H9 (cell line): ENCODE measurements around the gene TSC22D1. TPM values are rescaled to one million over a fixed set of nuclear protein-coding genes. Genes with fewer than 3 reads are reported as not detected.

Experiments
- DNase-seq: peaks from one replicate; pipeline ENCODE4 v3.0.0-alpha.2; 2017
- H2AFZ ChIP-seq: one replicate; pipeline ENCODE4 v1.6.1; 2013; ENCODE audit warnings: mild to moderate bottlenecking, low read length, control low read depth, moderate library complexity
- H2AK5ac ChIP-seq: 2 replicates; pipeline ENCODE4 v1.6.1; 2013; ENCODE audit warnings: low read length, control low read depth, mixed read lengths; ENCODE audit not compliant: insufficient read length
- H2BK120ac ChIP-seq: one replicate; pipeline ENCODE4 v1.6.1; 2013; ENCODE audit warnings: low read depth, mild to moderate bottlenecking, low read length, control low read depth, inconsistent platforms; ENCODE audit not compliant: poor library complexity, severe bottlenecking
- H2BK12ac ChIP-seq: 2 replicates; pipeline ENCODE4 v1.6.1; 2013; ENCODE audit warnings: low read length, control low read depth, mixed read lengths, low read depth; ENCODE audit not compliant: insufficient read length
- H2BK15ac ChIP-seq: 2 replicates; pipeline ENCODE4 v1.6.1; 2013; ENCODE audit warnings: low read depth, low read length, control low read depth
- H2BK20ac ChIP-seq: one replicate; pipeline ENCODE4 v1.6.1; 2013; ENCODE audit warnings: low read depth, mild to moderate bottlenecking, low read length, control low read depth, inconsistent platforms; ENCODE audit not compliant: poor library complexity, severe bottlenecking
- H2BK5ac ChIP-seq: 2 replicates; pipeline ENCODE4 v1.6.1; 2013; ENCODE audit warnings: low read length, control low read depth, mixed read lengths; ENCODE audit not compliant: insufficient read length
- H3K14ac ChIP-seq: 2 replicates; pipeline ENCODE4 v1.6.1; 2013; ENCODE audit warnings: low read length, control low read depth; ENCODE audit not compliant: insufficient read depth
- H3K18ac ChIP-seq: 2 replicates; pipeline ENCODE4 v1.6.1; 2013; ENCODE audit warnings: low read depth, mild to moderate bottlenecking, mixed read lengths, low read length, control low read depth; ENCODE audit not compliant: insufficient read length
- H3K23ac ChIP-seq: 2 replicates; pipeline ENCODE4 v1.6.1; 2013; ENCODE audit warnings: low read length, control low read depth, mixed read lengths, low read depth; ENCODE audit not compliant: insufficient read length
- H3K23me2 ChIP-seq: 2 replicates; pipeline ENCODE4 v1.6.1; 2013; ENCODE audit warnings: low read depth, mild to moderate bottlenecking, mixed read lengths, low read length, control low read depth; ENCODE audit not compliant: insufficient read length, poor library complexity, severe bottlenecking
- H3K27ac ChIP-seq: 2 replicates; pipeline ENCODE4 v1.5.1; 2013; ENCODE audit warnings: low read length, control low read depth, mixed read lengths, low read depth; ENCODE audit not compliant: insufficient read length
- H3K27me3 ChIP-seq: 2 replicates; pipeline ENCODE4 v1.6.1; 2013; ENCODE audit warnings: low read length, control low read depth, inconsistent platforms; ENCODE audit not compliant: insufficient read depth
- H3K4ac ChIP-seq: 2 replicates; pipeline ENCODE4 v1.6.1; 2013; ENCODE audit warnings: low read depth, mild to moderate bottlenecking, control low read depth, inconsistent platforms, low read length, moderate library complexity
- H3K4me1 ChIP-seq: 2 replicates; pipeline ENCODE4 v1.6.1; 2013; ENCODE audit warnings: low read length, control low read depth, inconsistent platforms; ENCODE audit not compliant: insufficient read depth
- H3K4me2 ChIP-seq: 2 replicates; pipeline ENCODE4 v1.6.1; 2013; ENCODE audit warnings: low read length, control low read depth, mixed read lengths; ENCODE audit not compliant: insufficient read length, insufficient read depth
- H3K56ac ChIP-seq: 2 replicates; pipeline ENCODE4 v1.6.1; 2013; ENCODE audit warnings: low read depth, mild to moderate bottlenecking, mixed read lengths, low read length, control low read depth; ENCODE audit not compliant: insufficient read length
- H3K79me1 ChIP-seq: 2 replicates; pipeline ENCODE4 v1.6.1; 2013; ENCODE audit warnings: low read depth, mild to moderate bottlenecking, moderate library complexity, low read length, control low read depth, inconsistent platforms; ENCODE audit not compliant: insufficient read depth, poor library complexity, severe bottlenecking
- H3K79me2 ChIP-seq: 2 replicates; pipeline ENCODE4 v1.6.1; 2013; ENCODE audit warnings: low read length, control low read depth, inconsistent platforms; ENCODE audit not compliant: insufficient read depth
- H3K9ac ChIP-seq: 2 replicates; pipeline ENCODE4 v1.6.1; 2013; ENCODE audit warnings: low read length, control low read depth, mixed read lengths; ENCODE audit not compliant: insufficient read length; ENCODE audit errors: extremely low read depth
- H3K9me3 ChIP-seq: one replicate; pipeline ENCODE4 v1.6.1; 2013; ENCODE audit warnings: low read depth, low read length, inconsistent platforms; ENCODE audit not compliant: control insufficient read depth
- H3T11ph ChIP-seq: one replicate; pipeline ENCODE4 v1.6.1; 2013; ENCODE audit warnings: mild to moderate bottlenecking, low read length, control low read depth, inconsistent platforms
- H4K20me1 ChIP-seq: one replicate; pipeline ENCODE4 v1.6.1; 2013; ENCODE audit not compliant: control insufficient read depth, insufficient read length, insufficient read depth
- H4K5ac ChIP-seq: 2 replicates; pipeline ENCODE4 v1.6.1; 2013; ENCODE audit warnings: low read depth, mild to moderate bottlenecking, mixed read lengths, low read length, control low read depth; ENCODE audit not compliant: insufficient read length
- H4K8ac ChIP-seq: replicated peaks from 2 replicates; pipeline ENCODE4 v1.6.1; 2013; ENCODE audit warnings: low read length, control low read depth, mixed read lengths, low read depth; ENCODE audit not compliant: insufficient read length
- H4K91ac ChIP-seq: 2 replicates; pipeline ENCODE4 v1.6.1; 2013; ENCODE audit warnings: low read depth, mild to moderate bottlenecking, moderate library complexity, mixed read lengths, low read length, control low read depth; ENCODE audit not compliant: insufficient read length
- H3K27ac Mint-ChIP-seq, 3 experiments: 2 replicates in 2 of 3; 3 replicates in 1 of 3; pipeline ENCODE4 v1.8.0; 2020 to 2021; ENCODE audit warnings: mixed read lengths in 3 of 3, mild to moderate bottlenecking in 1 of 3, moderate library complexity in 1 of 3
- H3K27me3 Mint-ChIP-seq: 2 replicates; pipeline ENCODE4 v1.8.0; 2021; ENCODE audit warnings: low read depth, mild to moderate bottlenecking, moderate library complexity, mixed read lengths
- H3K36me3 Mint-ChIP-seq, 3 experiments: 2 replicates in 2 of 3; 3 replicates in 1 of 3; pipeline ENCODE4 v1.8.0; 2020 to 2021; ENCODE audit warnings: low read depth in 3 of 3, mixed read lengths in 3 of 3; ENCODE audit not compliant: insufficient read depth in 1 of 3
- H3K4me1 Mint-ChIP-seq, 2 experiments: 2 replicates each; pipeline ENCODE4 v1.8.0; 2020; ENCODE audit warnings: mixed read lengths in 2 of 2
- H3K4me3 Mint-ChIP-seq, 2 experiments: 2 replicates in 1 of 2; 3 replicates in 1 of 2; pipeline ENCODE4 v1.8.0; 2020 to 2021; ENCODE audit warnings: mild to moderate bottlenecking in 2 of 2, mixed read lengths in 2 of 2, moderate library complexity in 1 of 2
- H3K9me3 Mint-ChIP-seq, 2 experiments: 2 replicates in 1 of 2; 3 replicates in 1 of 2; pipeline ENCODE4 v1.8.0; 2020; ENCODE audit warnings: mild to moderate bottlenecking in 2 of 2, mixed read lengths in 2 of 2, moderate library complexity in 1 of 2
- WGBS: extraction: QIAGEN DNeasy Blood & Tissue Kit; methylation state at CpG from one replicate; pipeline ENCODE4 v1.1.7; 2013; ENCODE audit warnings: missing lambda C conversion rate, low lambda C conversion rate, mixed read lengths; ENCODE audit not compliant: insufficient read length; ENCODE audit errors: extremely low coverage; 5-methylcytosine and 5-hydroxymethylcytosine counted together
- total RNA-seq: library from RNA; stranded (reverse); gene quantifications from 2 replicates; pipeline ENCODE4 v1.2.1, GENCODE V29; 2021
- TF ChIP-seq, protein P1 (sequence below): fragments of 200-600 bp; sonication (generic); conservative IDR thresholded peaks from 3 replicates; pipeline ENCODE4 v1.8.0; 2021; ENCODE audit warnings: antibody characterized with exemption, mild to moderate bottlenecking

TSC22D1 gene
- total RNA-seq, 1 experiment from 2014 or later = 76.7 TPM

GRCh38 chr13:44504116-44504515, 72.0 kb downstream of the TSC22D1 start:
- H4K8ac ChIP-seq = no peak overlapping the region
- no peak overlapping the region for H3K14ac ChIP-seq
- no peak overlapping the region for H3K4me2 ChIP-seq
- H3K79me1 ChIP-seq = no peaks in the 10 kb centered on the region
- H2AK5ac ChIP-seq = no peak overlapping the region
- H3K18ac ChIP-seq = no peak overlapping the region
- H3K56ac ChIP-seq = no peak overlapping the region
- no peak overlapping the region for H3K4ac ChIP-seq
- Mint-ChIP-seq H3K9me3 (no peaks in the 10 kb centered on the region), H3K27ac (no peak overlapping the region), H3K27me3 (no peaks in the 10 kb centered on the region), H3K36me3 (peaks cover 2 to 7% (median 2%) of the 10 kb centered on the region in 3 experiments; a peak in 5 of 7 replicates), H3K4me3 (no peak overlapping the region), H3K4me1 (peaks cover 25 to 26% of the 10 kb centered on the region in 2 experiments)
- no peaks in the 10 kb centered on the region for H3K79me2 ChIP-seq
- H2BK20ac ChIP-seq = no peak overlapping the region
- no peak overlapping the region for H2BK12ac ChIP-seq
- H3K9me3 ChIP-seq = no peaks in the 10 kb centered on the region
- TF ChIP-seq, protein P1, sequence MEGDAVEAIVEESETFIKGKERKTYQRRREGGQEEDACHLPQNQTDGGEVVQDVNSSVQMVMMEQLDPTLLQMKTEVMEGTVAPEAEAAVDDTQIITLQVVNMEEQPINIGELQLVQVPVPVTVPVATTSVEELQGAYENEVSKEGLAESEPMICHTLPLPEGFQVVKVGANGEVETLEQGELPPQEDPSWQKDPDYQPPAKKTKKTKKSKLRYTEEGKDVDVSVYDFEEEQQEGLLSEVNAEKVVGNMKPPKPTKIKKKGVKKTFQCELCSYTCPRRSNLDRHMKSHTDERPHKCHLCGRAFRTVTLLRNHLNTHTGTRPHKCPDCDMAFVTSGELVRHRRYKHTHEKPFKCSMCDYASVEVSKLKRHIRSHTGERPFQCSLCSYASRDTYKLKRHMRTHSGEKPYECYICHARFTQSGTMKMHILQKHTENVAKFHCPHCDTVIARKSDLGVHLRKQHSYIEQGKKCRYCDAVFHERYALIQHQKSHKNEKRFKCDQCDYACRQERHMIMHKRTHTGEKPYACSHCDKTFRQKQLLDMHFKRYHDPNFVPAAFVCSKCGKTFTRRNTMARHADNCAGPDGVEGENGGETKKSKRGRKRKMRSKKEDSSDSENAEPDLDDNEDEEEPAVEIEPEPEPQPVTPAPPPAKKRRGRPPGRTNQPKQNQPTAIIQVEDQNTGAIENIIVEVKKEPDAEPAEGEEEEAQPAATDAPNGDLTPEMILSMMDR = no peak
- no peak overlapping the region for H2BK120ac ChIP-seq
- WGBS = no CpG with 5 or more reads among the region's 4 CpGs
- H2BK15ac ChIP-seq = no peak overlapping the region
- H2BK5ac ChIP-seq = no peak overlapping the region
- no peak overlapping the region for H3K23ac ChIP-seq
- no peak overlapping the region for H3T11ph ChIP-seq
- H3K27me3 ChIP-seq = no peaks in the 10 kb centered on the region
- H3K23me2 ChIP-seq = no peaks in the 10 kb centered on the region
- H4K5ac ChIP-seq = no peak overlapping the region
- no peak overlapping the region for H2AFZ ChIP-seq
- H4K91ac ChIP-seq = no peak overlapping the region
- no peak overlapping the region for H3K27ac ChIP-seq
- H3K4me1 ChIP-seq = 0 out of 2 replicates have a peak, but pooled peaks cover 2% of the 10 kb centered on the region
- no peak for DNase-seq
- H3K9ac ChIP-seq = no peak overlapping the region
- H4K20me1 ChIP-seq = no peaks in the 10 kb centered on the region
